ENCODE data around the gene VAV3. TPM values are rescaled to one million over a fixed set of nuclear protein-coding genes. Genes with fewer than 3 reads are reported as not detected.

VAV3 gene
- polyA plus RNA-seq, 1 of the 3 experiments (the other 2 are of a cell fraction): not detected

GRCh38 chr1:107954126-107954525, 10.9 kb downstream of the VAV3 start:
- ChIA-PET CTCF (interaction anchor here (0.6 to 1.4 kb wide), 3 partner anchors 9 to 172 kb away, joined by 3 read pairs; no protein-coding TSS in a partner anchor), POLR2A (no interaction called here)
- Histone ChIP-seq H3K4me1 (ENCODE audit: control insufficient read depth in 1 of 2, insufficient read depth in 2 of 2, low read depth in 1 of 2, low read length in 1 of 2) (peaks cover 0 to 3% of the 10 kb centered on the region in 2 experiments; a peak in 1 of 4 replicates), H3K79me2 (ENCODE audit: insufficient read depth) (no peaks in the 10 kb centered on the region; the same call in 1 of the 2 replicates), H3K4me2 (no peak overlapping the region), H3K36me3 (replicated peaks in 1 of 2; ENCODE audit: control insufficient read depth in 1 of 2, insufficient read depth in 2 of 2, low read length in 1 of 2) (no peaks in the 10 kb centered on the region), H3K9ac (no peak overlapping the region), H3K4me3 (ENCODE audit: low read depth in 2 of 2, low read length in 1 of 2) (no peak overlapping the region), H4K20me1 (ENCODE audit: insufficient read depth) (no peaks in the 10 kb centered on the region), H3K9me2 (no peaks in the 10 kb centered on the region), H3K27me3 (ENCODE audit: insufficient read depth) (no peaks in the 10 kb centered on the region), H3K9me3 (no peaks in the 10 kb centered on the region), H3F3A (replicated peaks; ENCODE audit: insufficient read depth) (no peaks in the 10 kb centered on the region), H2AFZ (ENCODE audit: low read depth) (no peak overlapping the region), H3K27ac (ENCODE audit: low read depth in 2 of 2, low read length in 1 of 2) (no peak overlapping the region)
- no peak for DNase-seq
- TF ChIP-seq FOSL2 (IDR thresholded peaks at IDR 0.05; ENCODE audit: borderline replicate concordance, low read depth) (no peak), MXI1 (IDR thresholded peaks at IDR 0.05; ENCODE audit: low read depth, low read length) (peak; percentile 23; the same call in 1 of the 2 replicates)

GRCh38 chr1:107953556-107953955, 11.4 kb downstream of the VAV3 start:
- H3K36me3 ChIP-seq (replicated peaks in 1 of 2; ENCODE audit: control insufficient read depth in 1 of 2, insufficient read depth in 2 of 2, low read length in 1 of 2): no peaks in the 10 kb centered on the region
- peaks cover 0 to 3% of the 10 kb centered on the region in 2 experiments; a peak in 1 of 4 replicates for H3K4me1 ChIP-seq (ENCODE audit: control insufficient read depth in 1 of 2, insufficient read depth in 2 of 2, low read depth in 1 of 2, low read length in 1 of 2)
- H2AFZ ChIP-seq (ENCODE audit: low read depth): no peak overlapping the region
- no peak for DNase-seq
- CTCF ChIA-PET: interaction anchor here (1.2 to 1.4 kb wide), 2 partner anchors 10 to 171 kb away, joined by 3 read pairs; no protein-coding TSS in a partner anchor
- no peaks in the 10 kb centered on the region for H3F3A ChIP-seq (replicated peaks; ENCODE audit: insufficient read depth)
- POLR2A ChIA-PET: no interaction called here
- TF ChIP-seq GATA2 (CRISPR knock-in tag; IDR thresholded peaks at IDR 0.05) (no peak), EP300 (IDR thresholded peaks at IDR 0.05; ENCODE audit: borderline replicate concordance in 1 of 2, low read depth in 1 of 2, low read length in 1 of 2) (no peak), JUND (IDR thresholded peaks at IDR 0.05) (no peak)
- no peak overlapping the region for H3K27ac ChIP-seq (ENCODE audit: low read depth in 2 of 2, low read length in 1 of 2)
- no peaks in the 10 kb centered on the region for H3K27me3 ChIP-seq (ENCODE audit: insufficient read depth)
- no peak overlapping the region for H3K9ac ChIP-seq
- H3K9me3 ChIP-seq: no peaks in the 10 kb centered on the region
- WGBS (ENCODE audit: low lambda C conversion rate): 86% methylated on average over 3 of the region's 3 CpGs
- no peaks in the 10 kb centered on the region for H4K20me1 ChIP-seq (ENCODE audit: insufficient read depth)
- H3K4me2 ChIP-seq: no peak overlapping the region
- no peaks in the 10 kb centered on the region; the same call in 1 of the 2 replicates for H3K79me2 ChIP-seq (ENCODE audit: insufficient read depth)
- no peaks in the 10 kb centered on the region for H3K9me2 ChIP-seq
- H3K4me3 ChIP-seq (ENCODE audit: low read depth in 2 of 2, low read length in 1 of 2): no peak overlapping the region

- Histone ChIP-seq H3F3A (replicated peaks; ENCODE audit: insufficient read depth) (no peaks in the 10 kb centered on the region), H3K9me3 (no peaks in the 10 kb centered on the region), H2AFZ (ENCODE audit: low read depth) (no peak overlapping the region), H4K20me1 (ENCODE audit: insufficient read depth) (no peaks in the 10 kb centered on the region), H3K79me2 (ENCODE audit: insufficient read depth) (no peaks in the 10 kb centered on the region; the same call in 1 of the 2 replicates), H3K36me3 (replicated peaks in 1 of 2; ENCODE audit: control insufficient read depth in 1 of 2, insufficient read depth in 2 of 2, low read length in 1 of 2) (no peaks in the 10 kb centered on the region), H3K4me2 (no peak overlapping the region), H3K27ac (ENCODE audit: low read depth in 2 of 2, low read length in 1 of 2) (no peak overlapping the region), H3K27me3 (ENCODE audit: insufficient read depth) (no peaks in the 10 kb centered on the region), H3K4me3 (ENCODE audit: low read depth in 2 of 2, low read length in 1 of 2) (no peak overlapping the region), H3K9ac (no peak overlapping the region), H3K9me2 (no peaks in the 10 kb centered on the region), H3K4me1 (ENCODE audit: control insufficient read depth in 1 of 2, insufficient read depth in 2 of 2, low read depth in 1 of 2, low read length in 1 of 2) (peaks cover 0 to 3% of the 10 kb centered on the region in 2 experiments; a peak in 1 of 4 replicates)
- ChIA-PET CTCF (no interaction called here), POLR2A (no interaction called here)
- no peak for DNase-seq
- 34% methylated on average over 2 of the region's 2 CpGs for WGBS (ENCODE audit: low lambda C conversion rate)
- TF ChIP-seq MAX (IDR thresholded peaks at IDR 0.05; ENCODE audit: low read depth) (no peak), CHD2 (IDR thresholded peaks at IDR 0.05; ENCODE audit: low read length, partially characterized antibody) (no peak), GABPA (IDR thresholded peaks at IDR 0.05; ENCODE audit: low read depth) (no peak), FOSL2 (IDR thresholded peaks at IDR 0.05; ENCODE audit: borderline replicate concordance, low read depth) (no peak), POLR2AphosphoS5 (IDR thresholded peaks at IDR 0.05; ENCODE audit: low read depth, low read length) (no peak), EZH2phosphoT487 (IDR thresholded peaks at IDR 0.05; ENCODE audit: borderline replicate concordance, low read depth) (no peak), RXRA (IDR thresholded peaks at IDR 0.05; ENCODE audit: borderline replicate concordance, low read depth) (no peak), MEF2A (IDR thresholded peaks at IDR 0.05; ENCODE audit: borderline replicate concordance, low read depth) (no peak), GATA2 (CRISPR knock-in tag; IDR thresholded peaks at IDR 0.05) (no peak), SMC3 (IDR thresholded peaks at IDR 0.05; ENCODE audit: low read depth, low read length) (no peak), RFX5 (IDR thresholded peaks at IDR 0.05; ENCODE audit: low read length) (no peak)
Measured at GRCh38 chr1:107952989-107953388, 12.0 kb downstream of the VAV3 start.
